ENCODE measurements around the gene USP36. TPM values are rescaled to one million over a fixed set of nuclear protein-coding genes. Genes with fewer than 3 reads are reported as not detected.
A peak's percentile ranks its signal among the peaks of the same experiment; 100 is the strongest.

The USP36 gene
- total RNA-seq, 2 experiments from 2014 or later = 71.2 to 74.3 TPM

- no peaks in the 10 kb centered on the region for H3K9me3 Mint-ChIP-seq
These were observed 6.4 kb upstream of the USP36 start for GRCh38 chr17:78847052-78847451.

DNA sequence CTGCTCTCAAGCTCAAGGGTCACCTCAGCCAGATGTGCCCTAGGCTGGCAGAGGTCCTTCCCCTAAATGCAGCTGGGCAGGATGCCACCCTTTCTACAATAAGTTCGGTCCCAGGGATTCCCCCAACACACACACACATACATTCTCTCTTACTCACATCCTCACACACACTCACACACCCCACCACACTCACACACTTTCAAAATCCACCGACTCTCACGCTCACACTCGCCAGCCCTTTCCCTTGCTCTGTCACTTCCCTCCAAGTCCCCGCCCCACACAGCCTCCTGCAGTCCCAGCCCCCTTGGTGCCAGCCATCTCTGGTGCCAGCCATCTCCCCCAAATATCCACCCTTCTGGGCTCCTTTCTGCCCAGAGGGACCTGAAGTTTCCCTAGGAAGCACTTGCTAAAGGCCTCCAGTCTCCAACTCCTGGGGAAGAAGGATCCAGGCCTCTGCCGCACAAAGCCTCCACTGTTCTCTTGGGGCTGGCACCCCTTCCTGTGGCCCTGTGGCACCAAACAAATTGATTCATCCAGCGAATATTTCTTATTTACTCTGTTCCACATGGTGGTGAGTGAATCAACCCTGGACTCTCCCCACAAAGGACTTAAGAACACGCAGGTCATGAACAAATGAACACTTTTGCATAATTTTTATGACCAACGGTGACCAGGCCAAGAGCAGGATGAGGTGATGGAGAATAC is 3.8 kb upstream of the USP36 start:
- intact Hi-C loops (cut with micrococcal nuclease) = loop anchor here (5.0 to 10.0 kb wide), 3 partner anchors 37 to 400 kb away; no protein-coding TSS in a partner anchor
- Mint-ChIP-seq H3K9me3 (no peaks in the 10 kb centered on the region), H3K36me3 (peaks cover 2% of the 10 kb centered on the region), H3K27ac (no peak overlapping the region), H3K4me1 (ENCODE audit: low read depth) (peaks cover 17% of the 10 kb centered on the region), H3K4me3 (no peak overlapping the region), H3K27me3 (no peaks in the 10 kb centered on the region)
- peak; percentile 54 for DNase-seq
- CTCF ChIA-PET = interaction anchor here (1.1 to 3.4 kb wide), 4 partner anchors 21 to 347 kb away, joined by 3 to 13 read pairs (median 8); no protein-coding TSS in a partner anchor
- POLR2A ChIA-PET = no interaction called here

More at GRCh38 chr17:78847052-78847451, 6.4 kb upstream of the USP36 start:
- ChIA-PET CTCF (interaction anchor here (1.2 to 2.1 kb wide), 2 partner anchors 19 to 125 kb away, joined by 4 read pairs; no protein-coding TSS in a partner anchor), POLR2A (no interaction called here)
- no peak overlapping the region for H3K27ac Mint-ChIP-seq
- no peaks in the 10 kb centered on the region for H3K27me3 Mint-ChIP-seq
- H3K4me3 Mint-ChIP-seq = no peak overlapping the region
- no peaks in the 10 kb centered on the region for H3K36me3 Mint-ChIP-seq
- intact Hi-C loops (cut with micrococcal nuclease) = loop anchor here (10.0 kb wide), 1 partner anchor 402 kb away; no protein-coding TSS in a partner anchor
- peaks cover 11% of the 10 kb centered on the region for H3K4me1 Mint-ChIP-seq (ENCODE audit: low read depth)
- DNase-seq = no peak

GRCh38 chr17:78842881-78843565 is 2.4 kb upstream of the USP36 start:
- POLR2A ChIA-PET = no interaction called here
- CTCF ChIA-PET = interaction anchor here (0.6 to 3.4 kb wide), 11 partner anchors 9 to 346 kb away, joined by 3 to 13 read pairs (median 4); no protein-coding TSS in a partner anchor
- H3K27ac Mint-ChIP-seq = peak overlapping the region; percentile 54

DNA sequence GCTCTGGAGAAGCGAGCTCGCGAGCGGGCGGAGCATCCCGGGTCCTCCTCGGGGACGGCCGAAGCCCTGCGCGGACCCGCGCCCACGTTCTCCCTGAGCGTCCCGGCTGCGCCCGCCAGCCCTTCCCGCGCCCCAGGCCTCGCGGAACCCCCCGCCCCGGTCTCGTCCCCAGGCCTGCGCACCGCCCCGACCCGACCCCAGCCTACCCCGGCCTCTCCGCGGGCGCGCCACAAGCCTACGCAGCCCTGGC is 159 bp downstream of the USP36 start:
- H3K27ac Mint-ChIP-seq = peak overlapping the region; percentile 89
- POLR2A ChIA-PET = interaction anchor here (0.8 to 2.2 kb wide), 4 partner anchors 19 to 92 kb away, joined by 3 to 6 read pairs (median 3); no protein-coding TSS in a partner anchor

More at GRCh38 chr17:78842881-78843565, 2.4 kb upstream of the USP36 start:
- Mint-ChIP-seq H3K4me1 (ENCODE audit: low read depth) (peaks cover 30% of the 10 kb centered on the region), H3K9me3 (no peaks in the 10 kb centered on the region), H3K4me3 (no peak overlapping the region), H3K27me3 (no peaks in the 10 kb centered on the region), H3K36me3 (peaks cover 10% of the 10 kb centered on the region)
- peak; percentile 75 for DNase-seq
- intact Hi-C loops (cut with micrococcal nuclease) = loop anchor here (5.0 to 10.0 kb wide), 3 partner anchors 36 to 398 kb away; no protein-coding TSS in a partner anchor

DNA sequence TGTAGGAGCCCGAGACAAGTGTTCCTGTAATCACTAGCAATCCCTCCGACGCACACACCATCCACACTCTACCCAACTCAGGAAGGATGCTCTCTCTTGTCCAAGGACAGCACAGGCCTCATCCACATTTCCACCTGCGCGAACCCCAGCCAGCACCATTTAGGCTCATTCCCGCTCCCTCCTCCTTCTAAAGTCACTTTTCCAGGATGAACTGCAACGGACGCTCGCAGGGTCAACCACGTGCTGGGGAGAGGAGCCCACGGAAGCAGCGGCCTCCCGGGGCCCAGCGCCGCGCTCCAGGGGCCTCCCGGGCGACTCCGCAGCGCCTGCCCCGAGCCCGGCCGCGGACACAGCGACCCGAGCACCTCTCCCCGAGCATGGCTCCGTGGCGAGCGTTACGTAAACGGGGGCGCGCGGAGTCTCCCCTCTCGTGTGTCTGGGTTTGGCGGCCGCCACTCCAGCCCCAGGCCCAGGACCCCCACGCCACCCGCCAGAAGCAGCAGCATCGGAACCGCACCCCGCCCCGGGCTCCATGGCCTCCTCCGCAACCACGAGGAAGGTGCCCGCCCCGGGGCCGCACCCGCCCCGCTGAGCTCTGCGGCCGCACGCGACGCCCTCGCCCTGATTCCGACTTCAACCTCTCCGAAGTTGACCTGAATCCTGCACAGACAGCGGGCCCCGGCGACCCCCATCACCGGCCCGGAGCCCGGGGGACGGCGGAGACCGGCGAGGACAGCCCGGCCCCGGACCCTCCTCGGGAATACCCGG is 668 bp downstream of the USP36 start:
- CTCF ChIA-PET = interaction anchor here (0.6 to 1.9 kb wide), 2 partner anchors 35 to 343 kb away, joined by 3 to 5 read pairs; no protein-coding TSS in a partner anchor
- no peaks in the 10 kb centered on the region for H3K27me3 Mint-ChIP-seq

More for the DNA sequence above, 159 bp downstream of the USP36 start:
- Mint-ChIP-seq H3K27me3 (no peaks in the 10 kb centered on the region), H3K36me3 (peaks cover 32% of the 10 kb centered on the region), H3K4me1 (ENCODE audit: low read depth) (peaks cover 46% of the 10 kb centered on the region), H3K9me3 (no peaks in the 10 kb centered on the region), H3K4me3 (peak overlapping the region; percentile 84)
- no peak for DNase-seq
- CTCF ChIA-PET = interaction anchor here (0.6 to 1.9 kb wide), 2 partner anchors 36 to 343 kb away, joined by 3 to 5 read pairs; no protein-coding TSS in a partner anchor
- intact Hi-C loops (cut with micrococcal nuclease) = loop anchor here (1.0 to 10.0 kb wide), 5 partner anchors 33 to 484 kb away; partner anchors contain the start of gene CYTH1

GRCh38 chr17:78839235-78839761 is 1.3 kb downstream of the USP36 start:
- ChIA-PET POLR2A (interaction anchor here (0.6 kb wide), 1 partner anchor 7 kb away, joined by 3 read pairs; no protein-coding TSS in a partner anchor), CTCF (no interaction called here)
- Mint-ChIP-seq H3K27me3 (no peaks in the 10 kb centered on the region), H3K4me3 (peak overlapping the region; percentile 84), H3K36me3 (peaks cover 38% of the 10 kb centered on the region), H3K27ac (peak overlapping the region; percentile 87), H3K4me1 (ENCODE audit: low read depth) (peaks cover 43% of the 10 kb centered on the region), H3K9me3 (no peaks in the 10 kb centered on the region)
- intact Hi-C loops (cut with micrococcal nuclease) = loop anchor here (1.0 kb wide), 1 partner anchor 22 kb away; no protein-coding TSS in a partner anchor
- DNase-seq = peak; percentile 46

More for the DNA sequence above, 668 bp downstream of the USP36 start:
- Mint-ChIP-seq H3K9me3 (no peaks in the 10 kb centered on the region), H3K36me3 (peaks cover 37% of the 10 kb centered on the region), H3K4me3 (peak overlapping the region; percentile 84), H3K27ac (peak overlapping the region; percentile 87), H3K4me1 (ENCODE audit: low read depth) (peaks cover 46% of the 10 kb centered on the region)
- DNase-seq = peak; percentile 59
- POLR2A ChIA-PET = interaction anchor here (0.6 to 2.2 kb wide), 6 partner anchors 8 to 458 kb away, joined by 3 to 6 read pairs (median 3); no protein-coding TSS in a partner anchor
- intact Hi-C loops (cut with micrococcal nuclease) = loop anchor here (1.0 to 10.0 kb wide), 6 partner anchors 23 to 484 kb away; partner anchors contain the start of gene CYTH1

DNA sequence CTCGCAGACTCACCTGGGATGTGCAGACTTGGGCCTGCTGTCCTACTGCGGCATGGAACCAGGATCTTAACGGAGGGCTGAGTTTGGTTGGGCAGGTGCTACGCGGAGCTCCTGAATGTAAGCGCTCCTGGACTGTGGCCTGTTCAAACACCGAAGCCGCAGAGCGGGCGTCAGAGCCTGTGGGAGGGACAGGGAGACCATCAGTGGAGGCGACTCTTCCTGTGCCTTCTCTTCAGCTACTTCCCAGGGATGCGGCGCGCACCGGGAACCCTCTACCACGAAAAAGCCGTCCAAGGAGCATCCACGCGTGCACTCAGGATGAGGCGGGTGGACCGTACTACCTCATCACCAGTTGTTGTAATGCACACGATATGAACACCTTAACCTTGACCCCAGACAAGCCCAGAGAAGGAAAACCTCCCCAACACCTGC is 2.0 kb downstream of the USP36 start:
- intact Hi-C loops (cut with micrococcal nuclease) = loop anchor here (1.0 kb wide), 1 partner anchor 21 kb away; no protein-coding TSS in a partner anchor
- POLR2A ChIA-PET = no interaction called here

DNA sequence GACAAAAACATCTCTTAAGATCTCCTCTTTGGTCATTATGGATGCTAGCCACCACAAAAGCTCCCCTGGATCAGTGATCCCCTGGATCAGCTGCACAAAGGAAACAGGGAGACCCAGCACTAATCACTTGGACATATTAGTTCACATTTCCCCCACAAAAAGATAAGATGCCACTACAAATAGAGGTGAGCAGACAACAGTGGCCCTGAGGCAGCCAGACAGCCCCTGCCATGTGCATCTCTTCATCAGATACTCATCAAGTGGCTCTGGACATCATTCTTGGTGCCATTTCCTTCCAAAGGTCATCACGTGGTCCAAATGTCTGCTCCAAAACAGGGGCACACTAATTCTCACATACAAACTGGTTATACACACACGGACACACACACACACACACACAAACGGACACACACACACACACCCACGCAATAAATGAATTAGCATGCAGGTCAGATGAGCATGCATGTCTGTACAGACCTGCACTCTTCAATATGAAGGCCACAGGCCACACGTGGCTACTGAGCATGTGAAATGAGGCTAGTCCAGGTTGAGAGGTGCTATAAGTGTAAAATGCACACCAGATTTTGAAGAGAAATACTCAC is 4.1 kb downstream of the USP36 start:
- H3K36me3 Mint-ChIP-seq = peaks cover 61% of the 10 kb centered on the region
- H3K4me1 Mint-ChIP-seq (ENCODE audit: low read depth) = peaks cover 31% of the 10 kb centered on the region
- no peak for DNase-seq
- no peaks in the 10 kb centered on the region for H3K9me3 Mint-ChIP-seq
- intact Hi-C loops (cut with micrococcal nuclease) = no loop called here
- H3K4me3 Mint-ChIP-seq = no peak overlapping the region
- ChIA-PET CTCF (no interaction called here), POLR2A (interaction anchor here (0.5 to 1.6 kb wide), 2 partner anchors 17 to 173 kb away, joined by 3 read pairs; partner anchors contain the start of gene CANT1)
- no peaks in the 10 kb centered on the region for H3K27me3 Mint-ChIP-seq
- H3K27ac Mint-ChIP-seq = no peak overlapping the region

More for the DNA sequence above, 2.0 kb downstream of the USP36 start:
- CTCF ChIA-PET = interaction anchor here (1.1 kb wide), 1 partner anchor 18 kb away, joined by 3 read pairs; no protein-coding TSS in a partner anchor
- Mint-ChIP-seq H3K9me3 (no peaks in the 10 kb centered on the region), H3K4me3 (peak overlapping the region; percentile 84), H3K36me3 (peaks cover 43% of the 10 kb centered on the region), H3K4me1 (ENCODE audit: low read depth) (peaks cover 39% of the 10 kb centered on the region), H3K27me3 (no peaks in the 10 kb centered on the region), H3K27ac (peak overlapping the region; percentile 87)
- DNase-seq = no peak

DNA sequence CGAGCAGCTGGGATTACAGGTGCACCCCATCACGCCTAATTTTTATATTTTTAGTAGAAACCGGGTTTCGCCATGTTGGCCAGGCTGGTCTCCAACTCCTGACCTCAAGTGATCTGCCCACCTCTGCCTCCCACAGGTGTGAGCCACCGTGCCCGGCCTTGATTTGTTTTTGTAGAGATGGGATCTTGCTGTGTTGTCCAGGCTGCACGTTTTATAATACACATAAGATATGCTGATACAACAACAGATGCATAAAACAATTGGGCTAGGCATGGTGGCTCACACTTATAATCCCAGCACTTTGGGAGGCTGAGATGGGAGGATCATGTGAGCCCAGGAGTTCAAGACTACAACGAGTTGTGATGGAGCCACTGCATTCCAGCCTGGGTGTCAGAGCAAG is 6.0 kb downstream of the USP36 start:
- DNase-seq = no peak
- ChIA-PET POLR2A (no interaction called here), CTCF (no interaction called here)
- H3K9me3 Mint-ChIP-seq = no peaks in the 10 kb centered on the region
- peaks cover 31% of the 10 kb centered on the region for H3K4me1 Mint-ChIP-seq (ENCODE audit: low read depth)
- H3K4me3 Mint-ChIP-seq = no peak overlapping the region
- H3K36me3 Mint-ChIP-seq = peaks cover 72% of the 10 kb centered on the region
- intact Hi-C loops (cut with micrococcal nuclease) = no loop called here
- H3K27me3 Mint-ChIP-seq = no peaks in the 10 kb centered on the region
- no peak overlapping the region for H3K27ac Mint-ChIP-seq

DNA sequence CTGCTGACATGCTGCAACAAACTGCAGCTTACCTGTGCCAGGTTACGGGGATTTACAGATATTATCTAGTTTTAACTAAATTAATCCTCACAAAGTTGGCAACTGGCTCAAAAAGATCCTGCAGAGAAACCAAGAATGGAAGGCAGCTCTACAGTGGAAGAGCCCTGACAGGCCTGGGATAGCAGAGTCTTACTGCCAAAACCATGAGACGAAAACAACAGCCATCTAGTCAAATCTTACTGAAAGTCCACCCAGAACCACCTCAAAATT is 8.1 kb downstream of the USP36 start:
- Mint-ChIP-seq H3K4me3 (no peak overlapping the region), H3K36me3 (peaks cover 76% of the 10 kb centered on the region), H3K4me1 (ENCODE audit: low read depth) (peaks cover 15% of the 10 kb centered on the region), H3K27me3 (no peaks in the 10 kb centered on the region), H3K9me3 (no peaks in the 10 kb centered on the region), H3K27ac (no peak overlapping the region)
- intact Hi-C loops (cut with micrococcal nuclease) = no loop called here
- CTCF ChIA-PET = no interaction called here
- no peak for DNase-seq
- POLR2A ChIA-PET = no interaction called here
